OCI-LY1 (cell line): Measurements from ENCODE around the gene PIGQ.

Experiments
- H2AFZ ChIP-seq: fragments of 200-600 bp; sonication (generic), shearing (Covaris generic); 2 replicates; pipeline ENCODE4 v1.6.0; 2014; ENCODE audit warnings: antibody characterized with exemption, mild to moderate bottlenecking, low read length
- H3F3A ChIP-seq: fragments of 200-600 bp; sonication (generic), shearing (Covaris generic); 2 replicates; pipeline ENCODE4 v1.6.0; 2014; ENCODE audit warnings: mild to moderate bottlenecking, antibody characterized with exemption, low read length, moderate library complexity; ENCODE audit not compliant: insufficient read depth
- H3K27ac ChIP-seq: fragments of 200-600 bp; sonication (generic); 2 replicates; pipeline ENCODE4 v1.5.1; 2014; ENCODE audit warnings: low read length, mixed run types, mild to moderate bottlenecking, low read depth; ENCODE audit not compliant: poor library complexity, severe bottlenecking
- H3K27me3 ChIP-seq: fragments of 200-600 bp; sonication (generic); 2 replicates; pipeline ENCODE4 v1.6.0; 2014; ENCODE audit warnings: antibody characterized with exemption, mild to moderate bottlenecking, low read length, moderate library complexity; ENCODE audit not compliant: insufficient read depth
- H3K36me3 ChIP-seq: fragments of 200-600 bp; sonication (generic); 2 replicates; pipeline ENCODE4 v1.6.1; 2014; ENCODE audit warnings: mild to moderate bottlenecking, antibody characterized with exemption, low read length, moderate library complexity, mixed read lengths; ENCODE audit not compliant: insufficient read depth
- H3K4me1 ChIP-seq: fragments of 200-600 bp; sonication (generic); 2 replicates; pipeline ENCODE4 v1.5.1; 2014; ENCODE audit warnings: mild to moderate bottlenecking, low read length, moderate library complexity; ENCODE audit not compliant: insufficient read depth, severe bottlenecking
- H3K4me2 ChIP-seq: fragments of 200-600 bp; sonication (generic), shearing (Covaris generic); 2 replicates; pipeline ENCODE4 v1.6.1; 2014; ENCODE audit warnings: low read length
- H3K4me3 ChIP-seq: fragments of 200-600 bp; sonication (generic); 2 replicates; pipeline ENCODE4 v1.5.1; 2014; ENCODE audit warnings: low read length, low read depth, mild to moderate bottlenecking, mixed read lengths; ENCODE audit not compliant: poor library complexity, severe bottlenecking
- H3K79me2 ChIP-seq: fragments of 200-600 bp; shearing (Covaris generic); 2 replicates; pipeline ENCODE4 v1.6.1; 2016; ENCODE audit warnings: mixed run types, low read length, mixed read lengths; ENCODE audit not compliant: insufficient read depth
- H3K9ac ChIP-seq: fragments of 200-600 bp; sonication (generic), shearing (Covaris generic); 2 replicates; pipeline ENCODE4 v1.6.1; 2014; ENCODE audit warnings: mild to moderate bottlenecking, low read length, mixed read lengths
- H3K9me2 ChIP-seq: fragments of 200-600 bp; sonication (generic), shearing (Covaris generic); 2 replicates; pipeline ENCODE4 v1.6.1; 2014; ENCODE audit warnings: low read depth, mild to moderate bottlenecking, low read length, mixed read lengths
- H3K9me3 ChIP-seq: fragments of 200-600 bp; shearing (Covaris generic); 2 replicates; pipeline ENCODE4 v1.6.1; 2014; ENCODE audit warnings: low read length, mixed read lengths
- H4K20me1 ChIP-seq: fragments of 200-600 bp; sonication (generic), shearing (Covaris generic); 2 replicates; pipeline ENCODE4 v1.6.0; 2016; ENCODE audit warnings: mild to moderate bottlenecking, low read length; ENCODE audit not compliant: insufficient read depth
- CTCF ChIP-seq: fragments of 200-600 bp; sonication (generic), shearing (Covaris generic); IDR thresholded peaks from 2 replicates; pipeline ENCODE4 v1.5.1; 2017; ENCODE audit warnings: mild to moderate bottlenecking, antibody characterized with exemption, low read length, moderate library complexity, mixed read lengths
- EZH2 ChIP-seq: fragments of 200-600 bp; sonication (generic), shearing (Covaris generic); IDR thresholded peaks from 2 replicates; pipeline ENCODE4 v1.8.0; 2017; ENCODE audit warnings: borderline replicate concordance, mixed run types, mild to moderate bottlenecking, antibody characterized with exemption, low read length, moderate library complexity, mixed read lengths

The PIGQ gene

GRCh38 chr16:590188-590814 is 20.5 kb downstream of the PIGQ start:
- Histone ChIP-seq H3K79me2 (no peaks in the 10 kb centered on the region), H3K27ac (no peak overlapping the region), H2AFZ (no peak overlapping the region), H3K9ac (peak overlapping the region; percentile 87), H3K4me3 (peak overlapping the region; percentile 88), H3K4me2 (peak overlapping the region; percentile 97), H3K4me1 (peaks cover 37% of the 10 kb centered on the region), H4K20me1 (no peaks in the 10 kb centered on the region), H3K9me3 (no peaks in the 10 kb centered on the region), H3K36me3 (no peaks in the 10 kb centered on the region), H3F3A (no peaks in the 10 kb centered on the region), H3K9me2 (no peaks in the 10 kb centered on the region), H3K27me3 (no peaks in the 10 kb centered on the region)
- TF ChIP-seq CTCF (no peak), EZH2 (no peak)

- Histone ChIP-seq H4K20me1 (no peaks in the 10 kb centered on the region), H3K9ac (peak overlapping the region; percentile 87), H3K9me3 (no peaks in the 10 kb centered on the region), H3K4me2 (peak overlapping the region; percentile 97), H3K27ac (no peak overlapping the region), H3K27me3 (no peaks in the 10 kb centered on the region), H3K4me1 (peaks cover 37% of the 10 kb centered on the region), H3F3A (no peaks in the 10 kb centered on the region), H2AFZ (no peak overlapping the region), H3K79me2 (no peaks in the 10 kb centered on the region), H3K4me3 (peak overlapping the region; percentile 88), H3K9me2 (no peaks in the 10 kb centered on the region), H3K36me3 (no peaks in the 10 kb centered on the region)
- no peak for TF ChIP-seq CTCF
- TF ChIP-seq EZH2 = no peak
Observed at GRCh38 chr16:590815-591200, 21.0 kb downstream of the PIGQ start.

DNA sequence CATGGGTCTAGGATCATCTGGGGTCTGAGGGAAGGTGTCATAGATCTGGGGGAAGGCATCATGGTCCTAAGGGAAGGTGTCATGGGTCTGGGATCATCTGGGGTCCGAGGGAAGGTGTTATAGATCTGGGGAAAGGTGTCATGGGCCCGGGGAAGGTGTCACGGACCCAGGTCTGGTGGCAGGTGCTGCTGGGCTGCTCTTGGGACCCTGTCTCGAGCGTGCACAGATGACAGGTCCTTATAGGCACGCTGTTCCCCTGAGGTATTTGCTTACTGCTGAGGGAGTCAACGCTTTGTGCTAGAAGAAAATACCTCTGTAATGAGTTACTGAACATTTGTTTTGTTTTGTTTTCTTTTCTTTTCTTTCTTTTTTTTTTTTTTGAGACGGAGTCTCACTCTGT is 21.5 kb downstream of the PIGQ start:
- peak overlapping the region; percentile 97 for H3K4me2 ChIP-seq
- H3K9me3 ChIP-seq = no peaks in the 10 kb centered on the region
- no peaks in the 10 kb centered on the region for H3F3A ChIP-seq
- H3K27me3 ChIP-seq = no peaks in the 10 kb centered on the region
- TF ChIP-seq EZH2 (no peak), CTCF (no peak)
- no peak overlapping the region for H3K27ac ChIP-seq
- H3K9ac ChIP-seq = peak overlapping the region; percentile 87; the same call in 1 of the 2 replicates
- H3K4me3 ChIP-seq = peak overlapping the region; percentile 88
- peaks cover 37% of the 10 kb centered on the region for H3K4me1 ChIP-seq
- H3K36me3 ChIP-seq = no peaks in the 10 kb centered on the region
- H4K20me1 ChIP-seq = no peaks in the 10 kb centered on the region
- no peaks in the 10 kb centered on the region for H3K79me2 ChIP-seq
- H3K9me2 ChIP-seq = no peaks in the 10 kb centered on the region
- H2AFZ ChIP-seq = no peak overlapping the region
